PC-9 (cell line): ENCODE data around the gene ACSF2. TPM values are rescaled to one million over a fixed set of nuclear protein-coding genes. Genes with fewer than 3 reads are reported as not detected.

Source experiments
- BruUV-seq: library from RNA; stranded (reverse); fragments of 400-500 nt; replicated peaks from 2 replicates; lab custom pipeline; 2021; lab: Mats Ljungman, UMichigan
- CTCF ChIA-PET: fragments of 300-600 bp; sonication (Branson Sonifier 250); formaldehyde crosslinking; loops from one replicate; lab custom pipeline; 2022; ENCODE audit warnings: antibody characterized with exemption; lab: Charles Lee
- POLR2A ChIA-PET: fragments of 300-600 bp; sonication (Branson Sonifier 250); formaldehyde crosslinking; loops from one replicate; lab custom pipeline; 2022; ENCODE audit warnings: antibody characterized with exemption; ENCODE audit not compliant: unreplicated experiment; lab: Charles Lee
- DNase-seq, 2 experiments: peaks; one replicate each; pipeline versions ENCODE4 v3.0.0 to v3.0.0-alpha.2; 2015 to 2022; ENCODE audit warnings: mixed read lengths in 1 of 2
- H2AFZ ChIP-seq: fragments of 200-600 bp; sonication (generic); 2 replicates; pipeline ENCODE4 v1.8.1; 2017; ENCODE audit warnings: antibody characterized with exemption
- H3F3A ChIP-seq: fragments of 200-600 bp; sonication (generic); 2 replicates; pipeline ENCODE4 v1.8.1; 2017; ENCODE audit warnings: antibody characterized with exemption, mild to moderate bottlenecking, low read depth; ENCODE audit not compliant: insufficient read depth
- H3K27ac ChIP-seq: fragments of 200-600 bp; sonication (generic); 2 replicates; pipeline ENCODE4 v1.6.1; 2016; ENCODE audit warnings: mixed run types
- H3K27me3 ChIP-seq: fragments of 200-600 bp; sonication (generic); 2 replicates; pipeline ENCODE4 v1.6.1; 2016; ENCODE audit warnings: low read depth, mixed run types; ENCODE audit not compliant: insufficient read depth
- H3K36me3 ChIP-seq: fragments of 200-600 bp; sonication (generic); 2 replicates; pipeline ENCODE4 v1.6.1; 2016; ENCODE audit warnings: low read depth, mixed run types
- H3K4me1 ChIP-seq: fragments of 200-600 bp; sonication (generic); replicated peaks from 2 replicates; pipeline ENCODE4 v1.6.1; 2016; ENCODE audit warnings: mixed run types; ENCODE audit not compliant: insufficient read depth
- H3K4me2 ChIP-seq: fragments of 200-600 bp; sonication (generic); 2 replicates; pipeline ENCODE4 v1.6.1; 2017; ENCODE audit warnings: mixed run types
- H3K4me3 ChIP-seq: fragments of 200-600 bp; sonication (generic); 2 replicates; pipeline ENCODE4 v1.6.1; 2016; ENCODE audit warnings: mixed run types
- H3K79me2 ChIP-seq: fragments of 200-600 bp; sonication (generic); 2 replicates; pipeline ENCODE4 v1.6.1; 2017; ENCODE audit warnings: low read depth, mixed run types
- H3K9me2 ChIP-seq: fragments of 200-600 bp; sonication (generic); 2 replicates; pipeline ENCODE4 v1.8.1; 2017; ENCODE audit warnings: mild to moderate bottlenecking; ENCODE audit not compliant: insufficient read depth
- H3K9me3 ChIP-seq: fragments of 200-600 bp; sonication (generic); 2 replicates; pipeline ENCODE4 v1.8.1; 2016; ENCODE audit warnings: low read depth; ENCODE audit not compliant: insufficient read depth
- H4K20me1 ChIP-seq: fragments of 200-600 bp; sonication (generic); 2 replicates; pipeline ENCODE4 v1.8.1; 2017; ENCODE audit not compliant: insufficient read depth
- EZH2 ChIP-seq: fragments of 200-600 bp; sonication (generic); IDR thresholded peaks from 2 replicates; pipeline ENCODE4 v1.8.0; 2017; ENCODE audit warnings: antibody characterized with exemption, low read depth
- intact Hi-C: fragments of 100-400 bp; cut with micrococcal nuclease; formaldehyde crosslinking; loops from one replicate; pipeline ENCODE4 v1.10.0; 2022; ENCODE audit not compliant: unreplicated experiment
- total RNA-seq: library from RNA; stranded (reverse); gene quantifications from 2 replicates; pipeline ENCODE4 v1.2.3, GENCODE V29; 2021
- TF ChIP-seq, protein P1 (sequence below): fragments of 200-600 bp; sonication (generic); conservative IDR thresholded peaks from 2 replicates; pipeline ENCODE4 v1.6.1; 2017; ENCODE audit warnings: mixed run types, antibody characterized with exemption, mild to moderate bottlenecking, moderate library complexity

The ACSF2 gene
- total RNA-seq, 1 experiment from 2014 or later = 154 TPM

GRCh38 chr17:50392621-50393020, 33.4 kb upstream of the ACSF2 start:
- Histone ChIP-seq H3K4me2 (peak overlapping the region; percentile 47), H3K9me2 (no peaks in the 10 kb centered on the region), H3K27me3 (no peaks in the 10 kb centered on the region), H3K27ac (peak overlapping the region; percentile 62), H3F3A (peaks cover 73% of the 10 kb centered on the region), H3K4me1 (peaks cover 62% of the 10 kb centered on the region), H3K9me3 (no peaks in the 10 kb centered on the region), H2AFZ (no peak overlapping the region), H4K20me1 (peaks cover 68% of the 10 kb centered on the region), H3K79me2 (peaks cover 82% of the 10 kb centered on the region), H3K36me3 (peaks cover 73% of the 10 kb centered on the region), H3K4me3 (no peak overlapping the region)
- TF ChIP-seq, protein P1, sequence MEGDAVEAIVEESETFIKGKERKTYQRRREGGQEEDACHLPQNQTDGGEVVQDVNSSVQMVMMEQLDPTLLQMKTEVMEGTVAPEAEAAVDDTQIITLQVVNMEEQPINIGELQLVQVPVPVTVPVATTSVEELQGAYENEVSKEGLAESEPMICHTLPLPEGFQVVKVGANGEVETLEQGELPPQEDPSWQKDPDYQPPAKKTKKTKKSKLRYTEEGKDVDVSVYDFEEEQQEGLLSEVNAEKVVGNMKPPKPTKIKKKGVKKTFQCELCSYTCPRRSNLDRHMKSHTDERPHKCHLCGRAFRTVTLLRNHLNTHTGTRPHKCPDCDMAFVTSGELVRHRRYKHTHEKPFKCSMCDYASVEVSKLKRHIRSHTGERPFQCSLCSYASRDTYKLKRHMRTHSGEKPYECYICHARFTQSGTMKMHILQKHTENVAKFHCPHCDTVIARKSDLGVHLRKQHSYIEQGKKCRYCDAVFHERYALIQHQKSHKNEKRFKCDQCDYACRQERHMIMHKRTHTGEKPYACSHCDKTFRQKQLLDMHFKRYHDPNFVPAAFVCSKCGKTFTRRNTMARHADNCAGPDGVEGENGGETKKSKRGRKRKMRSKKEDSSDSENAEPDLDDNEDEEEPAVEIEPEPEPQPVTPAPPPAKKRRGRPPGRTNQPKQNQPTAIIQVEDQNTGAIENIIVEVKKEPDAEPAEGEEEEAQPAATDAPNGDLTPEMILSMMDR = no peak
- DNase-seq = no peak
- intact Hi-C loops = no loop called here
- POLR2A ChIA-PET = no interaction called here
- CTCF ChIA-PET = interaction anchor here (0.6 to 1.3 kb wide), 2 partner anchors 24 to 50 kb away, joined by 3 read pairs; no protein-coding TSS in a partner anchor
- BruUV-seq = no TSS peak

DNA sequence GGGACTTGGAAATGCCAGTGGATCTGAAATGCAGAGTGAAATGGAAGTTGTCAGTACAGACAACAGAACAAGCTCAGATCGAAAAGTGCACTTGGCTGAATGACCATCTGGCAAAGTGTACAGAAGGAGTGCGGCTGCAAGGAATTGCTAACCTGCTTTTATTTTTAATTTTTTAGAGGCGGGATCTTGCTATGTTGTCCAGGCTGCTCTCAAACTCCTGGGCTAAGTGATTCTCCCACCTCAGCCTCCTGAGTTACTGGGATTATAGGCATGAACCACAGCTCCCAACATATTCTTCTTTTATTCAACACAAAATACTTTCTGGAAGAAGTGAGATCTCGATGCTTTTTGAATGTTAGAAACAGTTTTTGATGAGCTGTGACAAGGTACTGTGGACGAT, 32.3 kb upstream of the ACSF2 start:
- CTCF ChIA-PET = no interaction called here
- intact Hi-C loops = no loop called here
- H3K9me2 ChIP-seq = no peaks in the 10 kb centered on the region
- H3K36me3 ChIP-seq = peaks cover 62% of the 10 kb centered on the region
- H4K20me1 ChIP-seq = peaks cover 59% of the 10 kb centered on the region
- H3K9me3 ChIP-seq = no peaks in the 10 kb centered on the region
- H3K4me1 ChIP-seq = peaks cover 67% of the 10 kb centered on the region
- H3K79me2 ChIP-seq = peaks cover 71% of the 10 kb centered on the region
- no peak for TF ChIP-seq EZH2
- TF ChIP-seq, protein P1 = no peak
- H3F3A ChIP-seq = peaks cover 63% of the 10 kb centered on the region
- no TSS peak for BruUV-seq
- H3K4me3 ChIP-seq = no peak overlapping the region
- H3K27ac ChIP-seq = no peak overlapping the region; the same call in 1 of the 2 replicates
- no peak overlapping the region for H2AFZ ChIP-seq
- H3K27me3 ChIP-seq = no peaks in the 10 kb centered on the region
- no peak for DNase-seq
- POLR2A ChIA-PET = no interaction called here
- H3K4me2 ChIP-seq = peak overlapping the region; percentile 47; the same call in 1 of the 2 replicates

DNA sequence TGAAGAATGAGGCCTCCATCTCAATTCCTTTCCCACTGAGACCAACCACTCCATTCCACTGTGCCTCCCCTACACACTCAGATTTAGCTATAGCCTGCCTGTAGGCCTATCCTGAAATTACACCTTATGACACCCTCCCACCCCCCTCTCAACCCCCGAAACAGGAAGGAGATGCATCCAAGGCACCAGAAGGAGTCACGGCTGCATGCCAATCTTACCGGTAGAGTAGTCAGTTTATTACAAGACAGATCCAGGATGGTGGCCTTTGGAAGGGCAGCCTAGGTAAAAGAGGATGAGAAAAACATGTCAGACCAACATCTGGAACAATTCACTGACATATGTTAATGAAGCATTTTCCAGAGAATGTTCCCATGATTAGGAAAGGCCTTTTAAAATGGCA, 31.3 kb upstream of the ACSF2 start:
- H3K4me2 ChIP-seq = peak overlapping the region; percentile 97
- no peaks in the 10 kb centered on the region for H3K27me3 ChIP-seq
- H3K4me3 ChIP-seq = no peak overlapping the region; the same call in 1 of the 2 replicates
- BruUV-seq = no TSS peak
- peaks cover 54% of the 10 kb centered on the region for H3K36me3 ChIP-seq
- intact Hi-C loops = no loop called here
- no peak for DNase-seq
- peaks cover 49% of the 10 kb centered on the region for H4K20me1 ChIP-seq
- H3K4me1 ChIP-seq = peaks cover 67% of the 10 kb centered on the region
- ChIA-PET POLR2A (no interaction called here), CTCF (no interaction called here)
- TF ChIP-seq EZH2 = no peak
- TF ChIP-seq, protein P1 = no peak
- H3K79me2 ChIP-seq = peaks cover 61% of the 10 kb centered on the region
- H3K27ac ChIP-seq = no peak overlapping the region
- no peak overlapping the region for H2AFZ ChIP-seq
- no peaks in the 10 kb centered on the region for H3K9me2 ChIP-seq
- H3K9me3 ChIP-seq = no peaks in the 10 kb centered on the region
- H3F3A ChIP-seq = peaks cover 57% of the 10 kb centered on the region
